ENCODE results near the gene MTG1.

MTG1 gene

GRCh38 chr10:133388236-133388972 is 5.6 kb upstream of the MTG1 start:
- peak overlapping the region; percentile 80 for H3K4me3 ChIP-seq (ENCODE audit: low read length)

GRCh38 chr10:133388973-133389818 is 4.8 kb upstream of the MTG1 start:
- Histone ChIP-seq H3K9me3 (ENCODE audit: insufficient read depth, low read length) (no peaks in the 10 kb centered on the region), H2AFZ (ENCODE audit: low read depth, low read length) (no peak overlapping the region), H3K79me2 (ENCODE audit: low read length) (peaks cover under 1% of the 10 kb centered on the region; the same call in 1 of the 2 replicates), H3K4me2 (ENCODE audit: low read length) (peak overlapping the region; percentile 99), H3K36me3 (replicated peaks; ENCODE audit: low read depth, low read length) (no peaks in the 10 kb centered on the region), H3K4me3 (ENCODE audit: low read length) (peak overlapping the region; percentile 80), H3K27me3 (ENCODE audit: low read depth, low read length) (no peaks in the 10 kb centered on the region), H3K9ac (ENCODE audit: low read length) (peak overlapping the region; percentile 69), H3K4me1 (ENCODE audit: low read length) (peaks cover 46% of the 10 kb centered on the region), H4K20me1 (ENCODE audit: insufficient read depth, low read length) (no peaks in the 10 kb centered on the region), H3K27ac (ENCODE audit: low read length) (peak overlapping the region; percentile 98)
- TF ChIP-seq EZH2phosphoT487 (IDR thresholded peaks at IDR 0.05; ENCODE audit: low read depth) = peak; percentile 63; the same call in 1 of the 2 replicates
- TF ChIP-seq CTCF (IDR thresholded peaks at IDR 0.05; ENCODE audit: low read depth, low read length) = no peak

More at GRCh38 chr10:133388236-133388972, 5.6 kb upstream of the MTG1 start:
- peak overlapping the region; percentile 53 for H3K9ac ChIP-seq (ENCODE audit: low read length)
- no peaks in the 10 kb centered on the region for H3K9me3 ChIP-seq (ENCODE audit: insufficient read depth, low read length)
- H3K27ac ChIP-seq (ENCODE audit: low read length) = peak overlapping the region; percentile 98
- H3K4me1 ChIP-seq (ENCODE audit: low read length) = peaks cover 44% of the 10 kb centered on the region
- H3K79me2 ChIP-seq (ENCODE audit: low read length) = no peaks in the 10 kb centered on the region
- no peaks in the 10 kb centered on the region for H3K27me3 ChIP-seq (ENCODE audit: low read depth, low read length)
- TF ChIP-seq EZH2phosphoT487 (IDR thresholded peaks at IDR 0.05; ENCODE audit: low read depth) (no peak), CTCF (IDR thresholded peaks at IDR 0.05; ENCODE audit: low read depth, low read length) (no peak)
- H4K20me1 ChIP-seq (ENCODE audit: insufficient read depth, low read length) = no peaks in the 10 kb centered on the region
- H3K4me2 ChIP-seq (ENCODE audit: low read length) = peak overlapping the region; percentile 99
- 0 out of 2 replicates have a peak overlapping the region, but pooled peaks have one; percentile 13 for H2AFZ ChIP-seq (ENCODE audit: low read depth, low read length)
- H3K36me3 ChIP-seq (replicated peaks; ENCODE audit: low read depth, low read length) = no peaks in the 10 kb centered on the region

GRCh38 chr10:133390597-133391248 is 3.2 kb upstream of the MTG1 start:
- no peak for TF ChIP-seq CTCF (IDR thresholded peaks at IDR 0.05; ENCODE audit: low read depth, low read length)
- TF ChIP-seq EZH2phosphoT487 (IDR thresholded peaks at IDR 0.05; ENCODE audit: low read depth) = no peak
- no peaks in the 10 kb centered on the region for H3K9me3 ChIP-seq (ENCODE audit: insufficient read depth, low read length)
- peak overlapping the region; percentile 99 for H3K4me2 ChIP-seq (ENCODE audit: low read length)
- H4K20me1 ChIP-seq (ENCODE audit: insufficient read depth, low read length) = no peaks in the 10 kb centered on the region
- peak overlapping the region; percentile 80; the same call in 1 of the 2 replicates for H3K4me3 ChIP-seq (ENCODE audit: low read length)
- H3K27ac ChIP-seq (ENCODE audit: low read length) = peak overlapping the region; percentile 98
- peaks cover 3% of the 10 kb centered on the region for H3K36me3 ChIP-seq (replicated peaks; ENCODE audit: low read depth, low read length)
- H3K27me3 ChIP-seq (ENCODE audit: low read depth, low read length) = no peaks in the 10 kb centered on the region
- peaks cover 15% of the 10 kb centered on the region for H3K79me2 ChIP-seq (ENCODE audit: low read length)
- no peak overlapping the region for H3K9ac ChIP-seq (ENCODE audit: low read length)
- H2AFZ ChIP-seq (ENCODE audit: low read depth, low read length) = no peak overlapping the region
- H3K4me1 ChIP-seq (ENCODE audit: low read length) = peaks cover 49% of the 10 kb centered on the region
